ENCODE results near the gene DEFB118.
"Not testable (repeated sequence)": the region's sequence is repeated elsewhere in the genome, so short reads cannot be mapped to it uniquely, and the experiment has no call there.

Gene DEFB118

GRCh38 chr20:31368301-31368700 is at the start of gene DEFB118:
DEFB118 (plus strand) TSS chr20:31368601; CDS start chr20:31368651, 50 bp downstream.
- no peak within 1 kb of the TSS for H3K4me3 ChIP-seq (ENCODE audit: low read depth, low read length)
- H3K36me3 ChIP-seq (replicated peaks), result no peaks in the 10 kb centered on the region
- TF ChIP-seq CTCF (IDR thresholded peaks at IDR 0.05; ENCODE audit: low read depth, low read length, missing control alignments), result no peak
- H3K27me3 ChIP-seq (replicated peaks), result no peaks in the 10 kb centered on the region
- in situ Hi-C loops (cut with HindIII; ENCODE audit: low pct_ligation_motif_present, low sequenced_read_pairs), result no loop called here
- no peak within 1 kb of the TSS for H3K27ac ChIP-seq
- no peak for DNase-seq

GRCh38 chr20:31322504-31322903 is 45.9 kb upstream of the DEFB118 start:
- no peak for DNase-seq
- Histone ChIP-seq H3K4me3 (ENCODE audit: low read depth, low read length) (no peak overlapping the region), H3K27me3 (replicated peaks) (no peaks in the 10 kb centered on the region), H3K27ac (no peak overlapping the region), H3K36me3 (replicated peaks) (no peaks in the 10 kb centered on the region)
- in situ Hi-C loops (cut with HindIII; ENCODE audit: low pct_ligation_motif_present, low sequenced_read_pairs), result no loop called here
- no peak for TF ChIP-seq CTCF (IDR thresholded peaks at IDR 0.05; ENCODE audit: low read depth, low read length, missing control alignments)

GRCh38 chr20:31330893-31331292 is 37.5 kb upstream of the DEFB118 start:
- DNase-seq, result no peak
- no peaks in the 10 kb centered on the region for H3K36me3 ChIP-seq (replicated peaks)
- no peaks in the 10 kb centered on the region for H3K27me3 ChIP-seq (replicated peaks)
- no peak overlapping the region for H3K4me3 ChIP-seq (ENCODE audit: low read depth, low read length)
- in situ Hi-C loops (cut with HindIII; ENCODE audit: low pct_ligation_motif_present, low sequenced_read_pairs), result no loop called here
- TF ChIP-seq CTCF (IDR thresholded peaks at IDR 0.05; ENCODE audit: low read depth, low read length, missing control alignments), result no peak
- H3K27ac ChIP-seq, result no peak overlapping the region

GRCh38 chr20:31341470-31341869 is 26.9 kb upstream of the DEFB118 start:
- no peak overlapping the region for H3K27ac ChIP-seq
- H3K27me3 ChIP-seq (replicated peaks), result no peaks in the 10 kb centered on the region
- TF ChIP-seq CTCF (IDR thresholded peaks at IDR 0.05; ENCODE audit: low read depth, low read length, missing control alignments), result no peak

GRCh38 chr20:31355981-31356380 is 12.4 kb upstream of the DEFB118 start:
- Histone ChIP-seq H3K27me3 (replicated peaks) (no peaks in the 10 kb centered on the region), H3K27ac (no peak overlapping the region), H3K36me3 (replicated peaks) (no peaks in the 10 kb centered on the region), H3K4me3 (ENCODE audit: low read depth, low read length) (no peak overlapping the region)
- in situ Hi-C loops (cut with HindIII; ENCODE audit: low pct_ligation_motif_present, low sequenced_read_pairs), result no loop called here
- DNase-seq, result peak; percentile 1
- no peak for TF ChIP-seq CTCF (IDR thresholded peaks at IDR 0.05; ENCODE audit: low read depth, low read length, missing control alignments)

More at GRCh38 chr20:31341470-31341869, 26.9 kb upstream of the DEFB118 start:
- Histone ChIP-seq H3K36me3 (replicated peaks) (no peaks in the 10 kb centered on the region), H3K4me3 (ENCODE audit: low read depth, low read length) (no peak overlapping the region)
- in situ Hi-C loops (cut with HindIII; ENCODE audit: low pct_ligation_motif_present, low sequenced_read_pairs), result no loop called here
- DNase-seq, result no peak

- Histone ChIP-seq H3K4me3 (ENCODE audit: low read depth, low read length) (no peak overlapping the region), H3K27ac (no peak overlapping the region), H3K36me3 (replicated peaks) (no peaks in the 10 kb centered on the region), H3K27me3 (replicated peaks) (no peaks in the 10 kb centered on the region)
- in situ Hi-C loops (cut with HindIII; ENCODE audit: low pct_ligation_motif_present, low sequenced_read_pairs), result no loop called here
- DNase-seq, result no peak
- no peak for TF ChIP-seq CTCF (IDR thresholded peaks at IDR 0.05; ENCODE audit: low read depth, low read length, missing control alignments)
These were observed 5.1 kb upstream of the DEFB118 start for GRCh38 chr20:31363295-31363694.

GRCh38 chr20:31364272-31364671 is 4.1 kb upstream of the DEFB118 start:
- H3K36me3 ChIP-seq (replicated peaks); in situ Hi-C loops (cut with HindIII; ENCODE audit: low pct_ligation_motif_present, low sequenced_read_pairs); H3K4me3 ChIP-seq (ENCODE audit: low read depth, low read length): not testable (repeated sequence)

More at GRCh38 chr20:31364272-31364671, 4.1 kb upstream of the DEFB118 start:
- not testable (repeated sequence) for H3K27ac ChIP-seq; H3K27me3 ChIP-seq (replicated peaks); DNase-seq
